ENCODE measurements around the gene TMEM233.

DNA sequence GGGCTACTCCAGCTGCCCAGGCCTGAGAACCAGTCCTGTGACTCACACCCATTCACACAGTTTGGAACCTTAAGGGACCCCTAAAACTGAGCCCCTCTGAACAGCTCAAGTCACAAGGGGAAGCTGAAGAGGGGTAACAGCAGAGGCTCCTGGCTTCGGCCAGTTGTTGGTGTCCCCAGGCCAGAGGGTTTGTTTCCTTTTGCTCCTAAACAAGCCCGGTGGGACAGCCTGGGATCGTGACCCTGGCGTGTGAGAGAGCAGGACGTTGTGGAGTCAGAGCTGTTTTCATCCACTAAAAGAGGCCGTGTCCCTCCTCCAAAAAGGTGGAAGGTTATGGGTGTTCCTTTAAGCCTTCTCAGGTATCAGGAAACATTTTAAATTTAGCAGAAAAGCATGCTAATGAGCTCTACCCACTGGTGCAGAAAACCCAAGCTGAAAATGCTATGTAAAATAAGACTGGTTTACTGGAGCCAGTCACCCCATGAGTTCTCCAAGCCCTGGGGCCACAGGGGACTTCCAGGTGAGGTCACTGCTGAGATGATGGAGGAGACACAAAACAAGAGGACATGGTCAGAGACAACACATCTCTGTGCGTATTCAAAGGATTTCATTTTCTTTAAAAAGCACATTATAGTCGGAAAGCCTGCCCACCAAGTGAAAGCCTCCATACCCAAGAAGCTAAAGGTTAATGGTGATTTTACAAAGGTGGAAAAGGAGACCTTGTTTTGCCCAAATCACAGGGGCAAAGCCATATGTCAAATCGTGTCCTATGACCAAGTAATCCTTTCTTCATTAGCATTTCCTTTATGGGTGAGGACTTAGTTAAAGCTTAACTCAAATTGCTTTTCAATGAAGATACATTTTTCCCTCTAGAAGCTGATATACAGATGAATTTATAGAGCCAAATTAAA, 88.4 kb downstream of the TMEM233 start:
- no peak; the same call in 1 of the 2 replicates for TF ChIP-seq POLR2AphosphoS5 (IDR thresholded peaks at IDR 0.05; ENCODE audit: low read length)
- TF ChIP-seq, protein P1, sequence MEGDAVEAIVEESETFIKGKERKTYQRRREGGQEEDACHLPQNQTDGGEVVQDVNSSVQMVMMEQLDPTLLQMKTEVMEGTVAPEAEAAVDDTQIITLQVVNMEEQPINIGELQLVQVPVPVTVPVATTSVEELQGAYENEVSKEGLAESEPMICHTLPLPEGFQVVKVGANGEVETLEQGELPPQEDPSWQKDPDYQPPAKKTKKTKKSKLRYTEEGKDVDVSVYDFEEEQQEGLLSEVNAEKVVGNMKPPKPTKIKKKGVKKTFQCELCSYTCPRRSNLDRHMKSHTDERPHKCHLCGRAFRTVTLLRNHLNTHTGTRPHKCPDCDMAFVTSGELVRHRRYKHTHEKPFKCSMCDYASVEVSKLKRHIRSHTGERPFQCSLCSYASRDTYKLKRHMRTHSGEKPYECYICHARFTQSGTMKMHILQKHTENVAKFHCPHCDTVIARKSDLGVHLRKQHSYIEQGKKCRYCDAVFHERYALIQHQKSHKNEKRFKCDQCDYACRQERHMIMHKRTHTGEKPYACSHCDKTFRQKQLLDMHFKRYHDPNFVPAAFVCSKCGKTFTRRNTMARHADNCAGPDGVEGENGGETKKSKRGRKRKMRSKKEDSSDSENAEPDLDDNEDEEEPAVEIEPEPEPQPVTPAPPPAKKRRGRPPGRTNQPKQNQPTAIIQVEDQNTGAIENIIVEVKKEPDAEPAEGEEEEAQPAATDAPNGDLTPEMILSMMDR (IDR thresholded peaks at IDR 0.05 in 2 of 3, conservative IDR thresholded peaks at IDR 0.05 in 1 of 3; ENCODE audit: control insufficient read depth in 2 of 3, extremely low read depth in 1 of 3, insufficient read depth in 1 of 3, low read depth in 3 of 3, low read length in 3 of 3), result no peak
- TF ChIP-seq, protein P2, sequence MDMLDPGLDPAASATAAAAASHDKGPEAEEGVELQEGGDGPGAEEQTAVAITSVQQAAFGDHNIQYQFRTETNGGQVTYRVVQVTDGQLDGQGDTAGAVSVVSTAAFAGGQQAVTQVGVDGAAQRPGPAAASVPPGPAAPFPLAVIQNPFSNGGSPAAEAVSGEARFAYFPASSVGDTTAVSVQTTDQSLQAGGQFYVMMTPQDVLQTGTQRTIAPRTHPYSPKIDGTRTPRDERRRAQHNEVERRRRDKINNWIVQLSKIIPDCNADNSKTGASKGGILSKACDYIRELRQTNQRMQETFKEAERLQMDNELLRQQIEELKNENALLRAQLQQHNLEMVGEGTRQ (IDR thresholded peaks at IDR 0.05; ENCODE audit: borderline replicate concordance, low read depth, low read length), result no peak
- TF ChIP-seq NFYA (IDR thresholded peaks at IDR 0.05; ENCODE audit: borderline replicate concordance, low read depth, low read length), result no peak
- no peak for TF ChIP-seq TCF12 (IDR thresholded peaks at IDR 0.05; ENCODE audit: low read depth, low read length)
- no peak for TF ChIP-seq CBX3 (IDR thresholded peaks at IDR 0.05; ENCODE audit: borderline replicate concordance, low read depth)
- TF ChIP-seq, protein P3, sequence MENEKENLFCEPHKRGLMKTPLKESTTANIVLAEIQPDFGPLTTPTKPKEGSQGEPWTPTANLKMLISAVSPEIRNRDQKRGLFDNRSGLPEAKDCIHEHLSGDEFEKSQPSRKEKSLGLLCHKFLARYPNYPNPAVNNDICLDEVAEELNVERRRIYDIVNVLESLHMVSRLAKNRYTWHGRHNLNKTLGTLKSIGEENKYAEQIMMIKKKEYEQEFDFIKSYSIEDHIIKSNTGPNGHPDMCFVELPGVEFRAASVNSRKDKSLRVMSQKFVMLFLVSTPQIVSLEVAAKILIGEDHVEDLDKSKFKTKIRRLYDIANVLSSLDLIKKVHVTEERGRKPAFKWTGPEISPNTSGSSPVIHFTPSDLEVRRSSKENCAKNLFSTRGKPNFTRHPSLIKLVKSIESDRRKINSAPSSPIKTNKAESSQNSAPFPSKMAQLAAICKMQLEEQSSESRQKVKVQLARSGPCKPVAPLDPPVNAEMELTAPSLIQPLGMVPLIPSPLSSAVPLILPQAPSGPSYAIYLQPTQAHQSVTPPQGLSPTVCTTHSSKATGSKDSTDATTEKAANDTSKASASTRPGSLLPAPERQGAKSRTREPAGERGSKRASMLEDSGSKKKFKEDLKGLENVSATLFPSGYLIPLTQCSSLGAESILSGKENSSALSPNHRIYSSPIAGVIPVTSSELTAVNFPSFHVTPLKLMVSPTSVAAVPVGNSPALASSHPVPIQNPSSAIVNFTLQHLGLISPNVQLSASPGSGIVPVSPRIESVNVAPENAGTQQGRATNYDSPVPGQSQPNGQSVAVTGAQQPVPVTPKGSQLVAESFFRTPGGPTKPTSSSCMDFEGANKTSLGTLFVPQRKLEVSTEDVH (IDR thresholded peaks at IDR 0.05; ENCODE audit: low read depth, partially characterized antibody), result no peak
- TF ChIP-seq, protein P4, sequence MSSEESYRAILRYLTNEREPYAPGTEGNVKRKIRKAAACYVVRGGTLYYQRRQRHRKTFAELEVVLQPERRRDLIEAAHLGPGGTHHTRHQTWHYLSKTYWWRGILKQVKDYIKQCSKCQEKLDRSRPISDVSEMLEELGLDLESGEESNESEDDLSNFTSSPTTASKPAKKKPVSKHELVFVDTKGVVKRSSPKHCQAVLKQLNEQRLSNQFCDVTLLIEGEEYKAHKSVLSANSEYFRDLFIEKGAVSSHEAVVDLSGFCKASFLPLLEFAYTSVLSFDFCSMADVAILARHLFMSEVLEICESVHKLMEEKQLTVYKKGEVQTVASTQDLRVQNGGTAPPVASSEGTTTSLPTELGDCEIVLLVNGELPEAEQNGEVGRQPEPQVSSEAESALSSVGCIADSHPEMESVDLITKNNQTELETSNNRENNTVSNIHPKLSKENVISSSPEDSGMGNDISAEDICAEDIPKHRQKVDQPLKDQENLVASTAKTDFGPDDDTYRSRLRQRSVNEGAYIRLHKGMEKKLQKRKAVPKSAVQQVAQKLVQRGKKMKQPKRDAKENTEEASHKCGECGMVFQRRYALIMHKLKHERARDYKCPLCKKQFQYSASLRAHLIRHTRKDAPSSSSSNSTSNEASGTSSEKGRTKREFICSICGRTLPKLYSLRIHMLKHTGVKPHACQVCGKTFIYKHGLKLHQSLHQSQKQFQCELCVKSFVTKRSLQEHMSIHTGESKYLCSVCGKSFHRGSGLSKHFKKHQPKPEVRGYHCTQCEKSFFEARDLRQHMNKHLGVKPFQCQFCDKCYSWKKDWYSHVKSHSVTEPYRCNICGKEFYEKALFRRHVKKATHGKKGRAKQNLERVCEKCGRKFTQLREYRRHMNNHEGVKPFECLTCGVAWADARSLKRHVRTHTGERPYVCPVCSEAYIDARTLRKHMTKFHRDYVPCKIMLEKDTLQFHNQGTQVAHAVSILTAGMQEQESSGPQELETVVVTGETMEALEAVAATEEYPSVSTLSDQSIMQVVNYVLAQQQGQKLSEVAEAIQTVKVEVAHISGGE (CRISPR knock-in tag; IDR thresholded peaks at IDR 0.05), result no peak
- TF ChIP-seq, protein P5, sequence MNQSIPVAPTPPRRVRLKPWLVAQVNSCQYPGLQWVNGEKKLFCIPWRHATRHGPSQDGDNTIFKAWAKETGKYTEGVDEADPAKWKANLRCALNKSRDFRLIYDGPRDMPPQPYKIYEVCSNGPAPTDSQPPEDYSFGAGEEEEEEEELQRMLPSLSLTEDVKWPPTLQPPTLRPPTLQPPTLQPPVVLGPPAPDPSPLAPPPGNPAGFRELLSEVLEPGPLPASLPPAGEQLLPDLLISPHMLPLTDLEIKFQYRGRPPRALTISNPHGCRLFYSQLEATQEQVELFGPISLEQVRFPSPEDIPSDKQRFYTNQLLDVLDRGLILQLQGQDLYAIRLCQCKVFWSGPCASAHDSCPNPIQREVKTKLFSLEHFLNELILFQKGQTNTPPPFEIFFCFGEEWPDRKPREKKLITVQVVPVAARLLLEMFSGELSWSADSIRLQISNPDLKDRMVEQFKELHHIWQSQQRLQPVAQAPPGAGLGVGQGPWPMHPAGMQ (IDR thresholded peaks at IDR 0.05; ENCODE audit: borderline replicate concordance), result no peak
- no peak for TF ChIP-seq TAF1 (IDR thresholded peaks at IDR 0.05; ENCODE audit: borderline replicate concordance, low read depth, low read length)
- TF ChIP-seq SP1 (IDR thresholded peaks at IDR 0.05; ENCODE audit: low read depth, low read length), result no peak
- TF ChIP-seq CHD1 (IDR thresholded peaks at IDR 0.05; ENCODE audit: low read depth, low read length), result no peak

All from GM12878 (cell line).